ENCODE measurements around the gene IFIT2.
"Not testable (repeated sequence)": the region's sequence is repeated elsewhere in the genome, so short reads cannot be mapped to it uniquely, and the experiment has no call there.

IFIT2 gene

GRCh38 chr10:89280508-89280907 lies 21.3 kb upstream of the IFIT2 start:
- no peak for DNase-seq (ENCODE audit: low spot score)

GRCh38 chr10:89281606-89282395 lies 20.0 kb upstream of the IFIT2 start:
- DNase-seq (ENCODE audit: low spot score): no peak

- DNase-seq (ENCODE audit: low spot score): no peak
Measured at GRCh38 chr10:89283025-89283935, 18.6 kb upstream of the IFIT2 start.

- DNase-seq (ENCODE audit: low spot score): no peak
Measured at GRCh38 chr10:89283936-89284475, 17.8 kb upstream of the IFIT2 start.

GRCh38 chr10:89284711-89285110 lies 17.1 kb upstream of the IFIT2 start:
- not testable (repeated sequence) for DNase-seq (ENCODE audit: low spot score)

- not testable (repeated sequence) for DNase-seq (ENCODE audit: low spot score)
Measured at GRCh38 chr10:89285303-89285702, 16.5 kb upstream of the IFIT2 start.

- DNase-seq (ENCODE audit: low spot score): no peak
Measured at GRCh38 chr10:89294721-89295239, 7.1 kb upstream of the IFIT2 start.

- DNase-seq (ENCODE audit: low spot score): no peak
Measured at GRCh38 chr10:89295597-89295996, 6.2 kb upstream of the IFIT2 start.

- DNase-seq (ENCODE audit: low spot score): no peak
Measured at GRCh38 chr10:89296220-89296648, 5.6 kb upstream of the IFIT2 start.

GRCh38 chr10:89297356-89297755 lies 4.5 kb upstream of the IFIT2 start:
- DNase-seq (ENCODE audit: low spot score): no peak

GRCh38 chr10:89297791-89298190 lies 4.1 kb upstream of the IFIT2 start:
- DNase-seq (ENCODE audit: low spot score): no peak

GRCh38 chr10:89299031-89299430 lies 2.8 kb upstream of the IFIT2 start:
- DNase-seq (ENCODE audit: low spot score): no peak

- no peak for DNase-seq (ENCODE audit: low spot score)
Measured at GRCh38 chr10:89301232-89301631, 614 bp upstream of the IFIT2 start.

- no peak for DNase-seq (ENCODE audit: low spot score)
Measured at GRCh38 chr10:89302625-89303024, 779 bp downstream of the IFIT2 start.

- DNase-seq (ENCODE audit: low spot score): no peak
Measured at GRCh38 chr10:89303161-89303560, 1.3 kb downstream of the IFIT2 start.

GRCh38 chr10:89304026-89304425 lies 2.2 kb downstream of the IFIT2 start:
- no peak for DNase-seq (ENCODE audit: low spot score)

- DNase-seq (ENCODE audit: low spot score): no peak
Measured at GRCh38 chr10:89304446-89304845, 2.6 kb downstream of the IFIT2 start.

- no peak for DNase-seq (ENCODE audit: low spot score)
Measured at GRCh38 chr10:89304925-89305324, 3.1 kb downstream of the IFIT2 start.

GRCh38 chr10:89305766-89306433 lies 4.1 kb downstream of the IFIT2 start:
- DNase-seq (ENCODE audit: low spot score): no peak

- no peak for DNase-seq (ENCODE audit: low spot score)
Measured at GRCh38 chr10:89306434-89307268, 4.8 kb downstream of the IFIT2 start.

- DNase-seq (ENCODE audit: low spot score): no peak
Measured at GRCh38 chr10:89307269-89307577, 5.4 kb downstream of the IFIT2 start.
